BJ (cell line): ENCODE measurements around the gene KCNK5. TPM values are rescaled to one million over a fixed set of nuclear protein-coding genes. Genes with fewer than 3 reads are reported as not detected.

ENCODE experiments used
- CTCF ChIA-PET: fragments of 350-600 bp; formaldehyde crosslinking; extraction: SDS; loops from one replicate; lab custom pipeline; 2021; ENCODE audit warnings: antibody characterized with exemption, inconsistent platforms; lab: Yijun Ruan, JAX
- POLR2A ChIA-PET: fragments of 300-600 bp; sonication (Branson Sonifier 250); formaldehyde crosslinking; extraction: SDS; loops from one replicate; lab custom pipeline; 2021; ENCODE audit warnings: antibody characterized with exemption; lab: Charles Lee
- DNase-seq: peaks from one replicate; pipeline ENCODE4 v3.0.0-alpha.2; 2011; ENCODE audit warnings: low read depth
- H3K27me3 ChIP-seq: 2 replicates; pipeline ENCODE4 v1.6.0; 2011; ENCODE audit warnings: low read length; ENCODE audit not compliant: control insufficient read depth, insufficient read depth
- H3K36me3 ChIP-seq: 2 replicates; pipeline ENCODE4 v1.5.1; 2011; ENCODE audit warnings: low read length; ENCODE audit not compliant: control insufficient read depth, insufficient read depth
- H3K4me3 ChIP-seq: 2 replicates; pipeline ENCODE4 v1.5.1; 2011; ENCODE audit warnings: low read depth, mild to moderate bottlenecking, control low read depth, low read length
- CTCF ChIP-seq: IDR thresholded peaks from 2 replicates; pipeline ENCODE4 v1.5.1; 2011; ENCODE audit warnings: low read depth, mild to moderate bottlenecking, control low read depth, inconsistent platforms, low read length, moderate library complexity; ENCODE audit not compliant: insufficient read depth
- polyA plus RNA-seq: library from polyadenylated mRNA; depleted of rRNA; stranded (reverse); fragments of >200 nt; gene quantifications from 2 replicates; pipeline ENCODE4 v1.2.3, GENCODE V29; 2011

The KCNK5 gene
- polyA plus RNA-seq, 1 experiment = not detected

GRCh38 chr6:39223555-39223954, 5.7 kb downstream of the KCNK5 start:
- DNase-seq = no peak
- ChIA-PET POLR2A (no interaction called here), CTCF (no interaction called here)
- no peak for TF ChIP-seq CTCF
- Histone ChIP-seq H3K36me3 (no peaks in the 10 kb centered on the region), H3K27me3 (peaks cover 5% of the 10 kb centered on the region), H3K4me3 (no peak overlapping the region)

DNA sequence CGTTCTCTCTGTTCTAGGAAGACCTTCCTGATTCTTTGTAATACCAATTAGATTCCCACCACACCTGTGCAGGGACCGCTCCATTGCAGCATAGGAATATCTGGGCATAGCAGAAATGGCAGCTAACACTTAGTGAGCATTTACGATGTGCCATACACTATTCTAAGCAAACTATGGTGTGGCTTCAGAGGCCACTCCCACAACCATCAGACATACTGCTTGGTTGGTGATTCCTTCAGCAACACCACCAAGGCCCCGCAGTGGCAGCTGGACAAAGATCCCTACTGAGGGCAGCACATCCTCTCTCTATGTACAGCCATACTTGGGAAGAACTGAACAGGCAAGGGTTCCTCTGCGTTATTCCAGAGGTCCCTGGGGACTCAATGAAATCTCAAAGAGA, 6.2 kb downstream of the KCNK5 start:
- no peak for DNase-seq
- Histone ChIP-seq H3K4me3 (no peak overlapping the region), H3K27me3 (peaks cover 2% of the 10 kb centered on the region; the same call in 1 of the 2 replicates), H3K36me3 (no peaks in the 10 kb centered on the region)
- ChIA-PET CTCF (no interaction called here), POLR2A (no interaction called here)
- TF ChIP-seq CTCF = no peak

DNA sequence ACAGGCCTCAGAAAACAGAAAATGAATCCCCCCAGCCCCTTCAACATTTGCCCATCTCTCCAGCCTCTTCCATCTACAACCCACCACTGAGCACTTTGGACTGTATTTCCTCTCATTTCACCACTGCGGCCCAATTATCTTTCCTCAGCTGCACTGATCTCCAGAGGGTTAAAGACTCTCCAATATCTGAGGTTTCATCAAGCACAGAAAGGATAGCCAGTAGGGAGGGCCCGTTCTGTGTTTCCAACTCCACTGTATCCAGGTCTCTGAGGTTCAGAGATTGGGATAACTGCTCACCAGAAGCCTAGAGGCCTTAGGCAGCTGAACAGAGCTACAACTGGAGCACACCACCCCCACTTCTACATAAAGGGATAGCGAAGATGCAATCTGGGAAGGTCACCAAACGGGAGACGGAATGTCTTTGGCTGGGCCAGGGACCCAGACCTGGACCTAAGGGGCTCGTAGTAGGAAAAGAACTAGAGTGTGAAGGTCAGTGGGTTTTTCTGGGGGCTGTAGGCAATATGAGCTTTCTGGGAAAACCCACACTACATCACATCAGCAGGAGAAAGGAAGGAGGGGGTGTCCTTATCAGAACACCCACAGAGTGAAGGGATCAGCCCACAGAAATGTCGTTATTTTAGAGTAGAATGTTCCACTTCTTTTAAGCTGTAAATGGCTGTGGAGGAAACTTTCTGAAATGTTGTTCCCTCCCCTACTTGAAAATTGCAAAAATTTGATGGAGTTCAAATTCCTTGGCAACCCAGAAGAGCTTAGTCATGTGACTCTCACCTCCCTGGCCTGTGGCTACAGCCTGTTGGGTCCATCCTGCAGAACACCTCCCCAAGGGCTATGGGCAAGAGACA, 7.3 kb downstream of the KCNK5 start:
- CTCF ChIA-PET = interaction anchor here (1.0 kb wide), 1 partner anchor 22 kb away, joined by 3 read pairs; no protein-coding TSS in a partner anchor
- H3K4me3 ChIP-seq = no peak overlapping the region
- no peak for DNase-seq
- no peaks in the 10 kb centered on the region; the same call in 1 of the 2 replicates for H3K27me3 ChIP-seq
- no peak for TF ChIP-seq CTCF
- POLR2A ChIA-PET = no interaction called here
- H3K36me3 ChIP-seq = no peaks in the 10 kb centered on the region

DNA sequence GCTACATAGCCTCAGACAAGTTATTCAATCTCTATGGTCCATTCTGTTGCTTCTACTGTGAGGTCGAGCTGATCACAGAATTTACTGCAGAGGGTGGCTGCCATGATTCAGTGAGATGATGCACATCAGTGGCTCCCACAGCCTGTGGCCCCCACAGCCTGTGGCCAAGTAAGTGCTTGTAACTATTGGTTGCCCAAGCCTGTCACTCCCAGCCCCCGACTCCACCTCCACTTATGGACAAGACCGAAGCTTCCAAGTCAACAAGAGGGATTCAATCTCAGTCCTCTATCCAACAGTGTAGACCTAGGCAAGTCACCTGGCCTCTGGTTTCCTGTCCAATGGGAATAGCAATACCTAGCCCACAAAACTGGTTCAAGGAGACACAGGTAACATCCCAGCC, 8.2 kb downstream of the KCNK5 start:
- CTCF ChIA-PET = interaction anchor here (1.0 kb wide), 1 partner anchor 21 kb away, joined by 3 read pairs; no protein-coding TSS in a partner anchor

More for the DNA sequence above, 8.2 kb downstream of the KCNK5 start:
- Histone ChIP-seq H3K27me3 (no peaks in the 10 kb centered on the region; the same call in 1 of the 2 replicates), H3K4me3 (no peak overlapping the region), H3K36me3 (no peaks in the 10 kb centered on the region)
- POLR2A ChIA-PET = no interaction called here
- DNase-seq = no peak
- no peak for TF ChIP-seq CTCF
